HepG2 (cell line): ENCODE results near the gene PSME3IP1. TPM values are rescaled to one million over a fixed set of nuclear protein-coding genes. Genes with fewer than 3 reads are reported as not detected.

Experiments used
- CENPX ChIP-seq: sonication (generic); formaldehyde crosslinking; IDR thresholded peaks from 2 replicates; pipeline ENCODE4 v1.9.0; 2021; ENCODE audit warnings: mild to moderate bottlenecking, missing genetic modification reagents, moderate library complexity
- HOXA7 ChIP-seq: sonication (generic); formaldehyde crosslinking; IDR thresholded peaks from 2 replicates; pipeline ENCODE4 v1.8.1; 2022; ENCODE audit warnings: mild to moderate bottlenecking, missing genetic modification reagents, moderate library complexity
- KDM4B ChIP-seq: sonication (generic); formaldehyde crosslinking; IDR thresholded peaks from 2 replicates; pipeline ENCODE4 v1.4.0; 2020; ENCODE audit warnings: missing genetic modification reagents
- MXD4 ChIP-seq: IDR thresholded peaks from 2 replicates; pipeline ENCODE4 v1.6.1; 2016; ENCODE audit warnings: mild to moderate bottlenecking, missing biosample characterization, missing genetic modification reagents
- RBAK ChIP-seq: sonication (generic); formaldehyde crosslinking; IDR thresholded peaks from 2 replicates; pipeline ENCODE4 v1.5.1; 2020; ENCODE audit warnings: mild to moderate bottlenecking, missing genetic modification reagents
- SP4 ChIP-seq: sonication (generic); formaldehyde crosslinking; IDR thresholded peaks from 2 replicates; pipeline ENCODE4 v1.8.1; 2023; ENCODE audit warnings: mild to moderate bottlenecking, missing genetic modification reagents
- TEAD3 ChIP-seq: optimal IDR thresholded peaks from 2 replicates; pipeline ENCODE3; 2016; ENCODE audit warnings: borderline replicate concordance
- U2AF1 ChIP-seq: fragments of 200-400 bp; formaldehyde crosslinking; optimal IDR thresholded peaks from 2 replicates; pipeline ENCODE3; 2017; ENCODE audit warnings: mild to moderate bottlenecking, low read depth, low read length
- ZEB1 ChIP-seq: IDR thresholded peaks from 2 replicates; pipeline ENCODE4 v1.6.1; 2012; ENCODE audit warnings: mild to moderate bottlenecking, low read depth, inconsistent platforms; ENCODE audit not compliant: insufficient replicate concordance
- ZFP36 ChIP-seq: fragments of 150-350 bp; IDR thresholded peaks from 2 replicates; pipeline ENCODE4 v1.6.1; 2018; ENCODE audit warnings: borderline replicate concordance, low read length, low read depth; ENCODE audit not compliant: partially characterized antibody
- ZIK1 ChIP-seq: sonication (generic); formaldehyde crosslinking; IDR thresholded peaks from 2 replicates; pipeline ENCODE4 v1.5.0; 2020; ENCODE audit warnings: mild to moderate bottlenecking, low read depth, missing genetic modification reagents, borderline replicate concordance
- ZKSCAN1 ChIP-seq: fragments of 150-350 bp; IDR thresholded peaks from 2 replicates; pipeline ENCODE4 v1.6.1; 2014; ENCODE audit warnings: low read length
- ZNF451 ChIP-seq: sonication (generic); formaldehyde crosslinking; IDR thresholded peaks from 2 replicates; pipeline ENCODE4 v1.5.0; 2020; ENCODE audit warnings: mild to moderate bottlenecking, missing genetic modification reagents
- ZNF572 ChIP-seq: sonication (generic); formaldehyde crosslinking; IDR thresholded peaks from 2 replicates; pipeline ENCODE4 v1.5.1; 2020; ENCODE audit warnings: mild to moderate bottlenecking, missing genetic modification reagents
- ZNF75D ChIP-seq: sonication (generic); formaldehyde crosslinking; IDR thresholded peaks from 2 replicates; pipeline ENCODE4 v1.8.1; 2023; ENCODE audit warnings: missing genetic modification reagents, mild to moderate bottlenecking, borderline replicate concordance
- ZNF790 ChIP-seq: sonication (generic); formaldehyde crosslinking; IDR thresholded peaks from 2 replicates; pipeline ENCODE4 v1.8.0; 2022; ENCODE audit warnings: missing genetic modification reagents, mild to moderate bottlenecking, borderline replicate concordance
- polyA plus RNA-seq, 8 experiments: library from polyadenylated mRNA; depleted of rRNA in 3 of 8; stranded (reverse) in 7 of 8; unstranded in 1 of 8; fragments of >200 nt; fragmentation: Illumina TruSeq in 4 of 8; extraction: Trizol in 4 of 8; gene quantifications; 2 replicates each; pipeline versions ENCODE4 v1.2.1 to v1.2.3, GENCODE V29; 2011 to 2016; ENCODE audit warnings: low read depth in 4 of 8, missing spikeins in 1 of 8, mixed read lengths in 1 of 8; ENCODE audit not compliant: insufficient read depth in 1 of 8
- total RNA-seq, 5 experiments: library from RNA; depleted of rRNA; stranded (reverse); fragments of >200 nt; fragmentation: Illumina TruSeq; extraction: Trizol; gene quantifications; 2 replicates each; pipeline ENCODE4 v1.2.3, GENCODE V29; 2016; ENCODE audit warnings: low read depth in 1 of 5
- TF ChIP-seq, protein P1 (sequence below): sonication (generic); formaldehyde crosslinking; IDR thresholded peaks from 2 replicates; pipeline ENCODE4 v1.9.0; 2021; ENCODE audit warnings: missing genetic modification reagents, borderline replicate concordance
- TF ChIP-seq, protein P2 (sequence below): sonication (generic); formaldehyde crosslinking; IDR thresholded peaks from 2 replicates; pipeline ENCODE4 v1.4.0; 2020; ENCODE audit warnings: mild to moderate bottlenecking, missing genetic modification reagents
- TF ChIP-seq, protein P3 (sequence below): IDR thresholded peaks from 2 replicates; pipeline ENCODE4 v1.6.1; 2016
- TF ChIP-seq, protein P4 (sequence below): sonication (generic); formaldehyde crosslinking; IDR thresholded peaks from 2 replicates; pipeline ENCODE4 v1.5.1; 2020; ENCODE audit warnings: missing genetic modification reagents, mild to moderate bottlenecking, borderline replicate concordance
- TF ChIP-seq, protein P5 (sequence below), 2 experiments: sonication (generic) in 1 of 2; formaldehyde crosslinking in 1 of 2; IDR thresholded peaks; 2 replicates each; pipeline versions ENCODE4 v1.6.1 to v1.9.0; 2014 to 2022; ENCODE audit warnings: antibody characterized with exemption in 1 of 2, borderline replicate concordance in 1 of 2, inconsistent platforms in 1 of 2, low read depth in 1 of 2, missing genetic modification reagents in 1 of 2

PSME3IP1 gene
- total and polyA plus RNA-seq, 2 of the 13 experiments (the other 11 are each of a cell fraction or from before 2014, with no cell fraction given): 90.8 to 99.8 TPM

DNA sequence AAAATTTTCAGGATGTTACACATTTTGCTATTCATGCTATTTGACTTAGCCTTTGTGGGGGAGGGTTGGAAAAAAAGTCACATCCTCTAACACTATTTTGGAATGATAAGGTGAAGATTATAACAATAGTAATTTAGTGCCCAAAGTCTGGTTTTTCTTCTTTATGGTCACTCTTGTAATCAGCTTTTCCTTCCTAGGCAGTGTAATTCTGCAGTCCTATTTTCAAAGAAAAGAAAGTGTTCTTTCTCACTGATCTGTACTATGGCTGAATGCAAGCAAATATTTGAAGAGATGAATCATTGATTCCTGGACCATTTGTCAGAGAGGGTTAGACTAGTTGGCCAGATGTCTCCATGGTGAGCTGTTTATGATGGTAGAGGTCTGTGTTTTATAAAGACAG is 8.7 kb upstream of the PSME3IP1 start (continued):
- TF ChIP-seq ZIK1 (CRISPR knock-in tag) (no peak), ZKSCAN1 (no peak), RBAK (no peak), MXD4 (CRISPR knock-in tag) (0 out of 2 replicates have a peak, but pooled peaks have one; percentile 51), TEAD3 (CRISPR knock-in tag) (peak; percentile 96), ZEB1 (no peak), CENPX (CRISPR knock-in tag) (no peak), ZNF451 (CRISPR knock-in tag) (no peak), SP4 (no peak), U2AF1 (no peak), ZNF572 (no peak), ZNF75D (CRISPR knock-in tag) (no peak), ZNF790 (CRISPR knock-in tag) (no peak), ZFP36 (no peak), HOXA7 (no peak), KDM4B (CRISPR knock-in tag) (no peak)
- TF ChIP-seq, protein P1, sequence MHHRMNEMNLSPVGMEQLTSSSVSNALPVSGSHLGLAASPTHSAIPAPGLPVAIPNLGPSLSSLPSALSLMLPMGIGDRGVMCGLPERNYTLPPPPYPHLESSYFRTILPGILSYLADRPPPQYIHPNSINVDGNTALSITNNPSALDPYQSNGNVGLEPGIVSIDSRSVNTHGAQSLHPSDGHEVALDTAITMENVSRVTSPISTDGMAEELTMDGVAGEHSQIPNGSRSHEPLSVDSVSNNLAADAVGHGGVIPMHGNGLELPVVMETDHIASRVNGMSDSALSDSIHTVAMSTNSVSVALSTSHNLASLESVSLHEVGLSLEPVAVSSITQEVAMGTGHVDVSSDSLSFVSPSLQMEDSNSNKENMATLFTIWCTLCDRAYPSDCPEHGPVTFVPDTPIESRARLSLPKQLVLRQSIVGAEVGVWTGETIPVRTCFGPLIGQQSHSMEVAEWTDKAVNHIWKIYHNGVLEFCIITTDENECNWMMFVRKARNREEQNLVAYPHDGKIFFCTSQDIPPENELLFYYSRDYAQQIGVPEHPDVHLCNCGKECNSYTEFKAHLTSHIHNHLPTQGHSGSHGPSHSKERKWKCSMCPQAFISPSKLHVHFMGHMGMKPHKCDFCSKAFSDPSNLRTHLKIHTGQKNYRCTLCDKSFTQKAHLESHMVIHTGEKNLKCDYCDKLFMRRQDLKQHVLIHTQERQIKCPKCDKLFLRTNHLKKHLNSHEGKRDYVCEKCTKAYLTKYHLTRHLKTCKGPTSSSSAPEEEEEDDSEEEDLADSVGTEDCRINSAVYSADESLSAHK (CRISPR knock-in tag): no peak
- TF ChIP-seq, protein P2, sequence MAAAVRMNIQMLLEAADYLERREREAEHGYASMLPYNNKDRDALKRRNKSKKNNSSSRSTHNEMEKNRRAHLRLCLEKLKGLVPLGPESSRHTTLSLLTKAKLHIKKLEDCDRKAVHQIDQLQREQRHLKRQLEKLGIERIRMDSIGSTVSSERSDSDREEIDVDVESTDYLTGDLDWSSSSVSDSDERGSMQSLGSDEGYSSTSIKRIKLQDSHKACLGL (CRISPR knock-in tag): no peak
- TF ChIP-seq, protein P3, sequence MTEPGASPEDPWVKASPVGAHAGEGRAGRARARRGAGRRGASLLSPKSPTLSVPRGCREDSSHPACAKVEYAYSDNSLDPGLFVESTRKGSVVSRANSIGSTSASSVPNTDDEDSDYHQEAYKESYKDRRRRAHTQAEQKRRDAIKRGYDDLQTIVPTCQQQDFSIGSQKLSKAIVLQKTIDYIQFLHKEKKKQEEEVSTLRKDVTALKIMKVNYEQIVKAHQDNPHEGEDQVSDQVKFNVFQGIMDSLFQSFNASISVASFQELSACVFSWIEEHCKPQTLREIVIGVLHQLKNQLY (CRISPR knock-in tag): no peak
- TF ChIP-seq, protein P4, sequence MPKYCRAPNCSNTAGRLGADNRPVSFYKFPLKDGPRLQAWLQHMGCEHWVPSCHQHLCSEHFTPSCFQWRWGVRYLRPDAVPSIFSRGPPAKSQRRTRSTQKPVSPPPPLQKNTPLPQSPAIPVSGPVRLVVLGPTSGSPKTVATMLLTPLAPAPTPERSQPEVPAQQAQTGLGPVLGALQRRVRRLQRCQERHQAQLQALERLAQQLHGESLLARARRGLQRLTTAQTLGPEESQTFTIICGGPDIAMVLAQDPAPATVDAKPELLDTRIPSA: no peak
- TF ChIP-seq, protein P5, sequence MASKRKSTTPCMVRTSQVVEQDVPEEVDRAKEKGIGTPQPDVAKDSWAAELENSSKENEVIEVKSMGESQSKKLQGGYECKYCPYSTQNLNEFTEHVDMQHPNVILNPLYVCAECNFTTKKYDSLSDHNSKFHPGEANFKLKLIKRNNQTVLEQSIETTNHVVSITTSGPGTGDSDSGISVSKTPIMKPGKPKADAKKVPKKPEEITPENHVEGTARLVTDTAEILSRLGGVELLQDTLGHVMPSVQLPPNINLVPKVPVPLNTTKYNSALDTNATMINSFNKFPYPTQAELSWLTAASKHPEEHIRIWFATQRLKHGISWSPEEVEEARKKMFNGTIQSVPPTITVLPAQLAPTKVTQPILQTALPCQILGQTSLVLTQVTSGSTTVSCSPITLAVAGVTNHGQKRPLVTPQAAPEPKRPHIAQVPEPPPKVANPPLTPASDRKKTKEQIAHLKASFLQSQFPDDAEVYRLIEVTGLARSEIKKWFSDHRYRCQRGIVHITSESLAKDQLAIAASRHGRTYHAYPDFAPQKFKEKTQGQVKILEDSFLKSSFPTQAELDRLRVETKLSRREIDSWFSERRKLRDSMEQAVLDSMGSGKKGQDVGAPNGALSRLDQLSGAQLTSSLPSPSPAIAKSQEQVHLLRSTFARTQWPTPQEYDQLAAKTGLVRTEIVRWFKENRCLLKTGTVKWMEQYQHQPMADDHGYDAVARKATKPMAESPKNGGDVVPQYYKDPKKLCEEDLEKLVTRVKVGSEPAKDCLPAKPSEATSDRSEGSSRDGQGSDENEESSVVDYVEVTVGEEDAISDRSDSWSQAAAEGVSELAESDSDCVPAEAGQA (IDR thresholded peaks at IDR 0.05; ENCODE audit: low read depth): no peak
- TF ChIP-seq, protein P5 (CRISPR knock-in tag; IDR thresholded peaks at IDR 0.05; ENCODE audit: borderline replicate concordance): no peak
